Mesothelial cell of epicardium (in vitro differentiated cells): ENCODE data around the gene ADAMTSL1. TPM values are rescaled to one million over a fixed set of nuclear protein-coding genes. Genes with fewer than 3 reads are reported as not detected.

ENCODE experiments used
- DNase-seq, 2 experiments: peaks; one replicate each; pipeline ENCODE4 v3.0.0; 2021; ENCODE audit warnings: low spot score in 2 of 2; ENCODE audit not compliant: unreplicated experiment in 2 of 2
- H3K27ac Mint-ChIP-seq: 2 replicates; pipeline ENCODE4 v1.8.0; 2021; ENCODE audit warnings: mixed read lengths
- H3K27me3 Mint-ChIP-seq: 2 replicates; pipeline ENCODE4 v1.8.0; 2021; ENCODE audit warnings: low read depth, mixed read lengths
- H3K36me3 Mint-ChIP-seq: 2 replicates; pipeline ENCODE4 v1.8.0; 2021; ENCODE audit warnings: mixed read lengths
- H3K4me1 Mint-ChIP-seq: 2 replicates; pipeline ENCODE4 v1.8.0; 2021; ENCODE audit warnings: mixed read lengths
- H3K4me3 Mint-ChIP-seq: 2 replicates; pipeline ENCODE4 v1.8.0; 2021; ENCODE audit warnings: mild to moderate bottlenecking, moderate library complexity, mixed read lengths
- H3K9me3 Mint-ChIP-seq: 2 replicates; pipeline ENCODE4 v1.8.0; 2021; ENCODE audit warnings: mixed read lengths
- CTCF ChIP-seq: fragments of 200-600 bp; sonication (generic); IDR thresholded peaks from one replicate; pipeline ENCODE4 v1.5.0; 2021; ENCODE audit warnings: antibody characterized with exemption; ENCODE audit not compliant: unreplicated experiment
- total RNA-seq: library from RNA; stranded (reverse); gene quantifications from 3 replicates; pipeline ENCODE4 v1.2.1, GENCODE V29; 2021

ADAMTSL1 gene
- total RNA-seq, 1 donor from 2014 or later: 48.0 TPM

- no peaks in the 10 kb centered on the region for H3K36me3 Mint-ChIP-seq
- DNase-seq: no peak
- no peaks in the 10 kb centered on the region for H3K27me3 Mint-ChIP-seq
- H3K4me1 Mint-ChIP-seq: peaks cover 16% of the 10 kb centered on the region
- H3K4me3 Mint-ChIP-seq: no peak overlapping the region
- H3K9me3 Mint-ChIP-seq: no peaks in the 10 kb centered on the region
- peak overlapping the region; percentile 43 for H3K27ac Mint-ChIP-seq
- no peak for TF ChIP-seq CTCF
These were observed 311.7 kb downstream of the ADAMTSL1 start for GRCh38 chr9:18785604-18786003.

- Mint-ChIP-seq H3K4me1 (peaks cover 16% of the 10 kb centered on the region), H3K4me3 (no peak overlapping the region), H3K27me3 (no peaks in the 10 kb centered on the region), H3K9me3 (no peaks in the 10 kb centered on the region), H3K27ac (peak overlapping the region; percentile 61), H3K36me3 (no peaks in the 10 kb centered on the region)
- no peak for DNase-seq
- no peak for TF ChIP-seq CTCF
These were observed 312.2 kb downstream of the ADAMTSL1 start for GRCh38 chr9:18786196-18786595.

GRCh38 chr9:18786911-18787650 is 313.1 kb downstream of the ADAMTSL1 start:
- peak overlapping the region; percentile 61 for H3K27ac Mint-ChIP-seq
- H3K27me3 Mint-ChIP-seq: no peaks in the 10 kb centered on the region
- H3K9me3 Mint-ChIP-seq: no peaks in the 10 kb centered on the region
- no peak overlapping the region for H3K4me3 Mint-ChIP-seq
- no peak for TF ChIP-seq CTCF
- H3K36me3 Mint-ChIP-seq: no peaks in the 10 kb centered on the region
- H3K4me1 Mint-ChIP-seq: peaks cover 16% of the 10 kb centered on the region
- no peak for DNase-seq

GRCh38 chr9:18788256-18788655 is 314.3 kb downstream of the ADAMTSL1 start:
- DNase-seq: no peak
- no peak overlapping the region for H3K27ac Mint-ChIP-seq
- H3K4me1 Mint-ChIP-seq: peaks cover 16% of the 10 kb centered on the region
- no peaks in the 10 kb centered on the region for H3K9me3 Mint-ChIP-seq
- H3K27me3 Mint-ChIP-seq: no peaks in the 10 kb centered on the region
- H3K4me3 Mint-ChIP-seq: no peak overlapping the region
- TF ChIP-seq CTCF: no peak
- H3K36me3 Mint-ChIP-seq: no peaks in the 10 kb centered on the region

- H3K27me3 Mint-ChIP-seq: no peaks in the 10 kb centered on the region
- peak; percentile 61 for TF ChIP-seq CTCF
These were observed 317.1 kb downstream of the ADAMTSL1 start for GRCh38 chr9:18791074-18791473.

GRCh38 chr9:18793122-18793521 is 319.2 kb downstream of the ADAMTSL1 start:
- H3K36me3 Mint-ChIP-seq: no peaks in the 10 kb centered on the region
- H3K4me1 Mint-ChIP-seq: peaks cover 26% of the 10 kb centered on the region
- no peaks in the 10 kb centered on the region for H3K27me3 Mint-ChIP-seq
- no peak overlapping the region for H3K4me3 Mint-ChIP-seq
- H3K27ac Mint-ChIP-seq: no peak overlapping the region
- no peak for TF ChIP-seq CTCF
- no peak for DNase-seq
- no peaks in the 10 kb centered on the region for H3K9me3 Mint-ChIP-seq

More at GRCh38 chr9:18791074-18791473, 317.1 kb downstream of the ADAMTSL1 start:
- H3K36me3 Mint-ChIP-seq: no peaks in the 10 kb centered on the region
- no peak overlapping the region for H3K4me3 Mint-ChIP-seq
- H3K27ac Mint-ChIP-seq: no peak overlapping the region
- no peaks in the 10 kb centered on the region for H3K9me3 Mint-ChIP-seq
- peak in 1 of 2 experiments; percentile 54 for DNase-seq
- peaks cover 23% of the 10 kb centered on the region for H3K4me1 Mint-ChIP-seq
